GM21515 (cell line): ENCODE measurements around the gene TCEAL1.

Experiments used
- ATAC-seq: cut with Tn5 transposase; IDR thresholded peaks from one replicate; pipeline ENCODE4 v1.9.1; 2021; ENCODE audit not compliant: unreplicated experiment

The TCEAL1 gene

GRCh38 chrX:103678199-103678993 is 49.6 kb downstream of the TCEAL1 start:
- ATAC-seq: no peak
